B cell (primary cell): ENCODE results near the gene RAD51B.

Experiments
- EZH2 ChIP-seq: IDR thresholded peaks from 2 replicates; pipeline ENCODE4 v1.6.1; 2012; ENCODE audit warnings: borderline replicate concordance, low read depth, mild to moderate bottlenecking, moderate library complexity, low read length; ENCODE audit not compliant: insufficient read depth, poor library complexity, severe bottlenecking
- TF ChIP-seq, protein P1 (sequence below): fragments of 200-600 bp; IDR thresholded peaks from one replicate; pipeline ENCODE4 v1.8.0; 2022; ENCODE audit warnings: antibody characterized with exemption, mild to moderate bottlenecking

GRCh38 chr14:68606644-68607043 lies 787.1 kb downstream of the RAD51B start:
- TF ChIP-seq, protein P1, sequence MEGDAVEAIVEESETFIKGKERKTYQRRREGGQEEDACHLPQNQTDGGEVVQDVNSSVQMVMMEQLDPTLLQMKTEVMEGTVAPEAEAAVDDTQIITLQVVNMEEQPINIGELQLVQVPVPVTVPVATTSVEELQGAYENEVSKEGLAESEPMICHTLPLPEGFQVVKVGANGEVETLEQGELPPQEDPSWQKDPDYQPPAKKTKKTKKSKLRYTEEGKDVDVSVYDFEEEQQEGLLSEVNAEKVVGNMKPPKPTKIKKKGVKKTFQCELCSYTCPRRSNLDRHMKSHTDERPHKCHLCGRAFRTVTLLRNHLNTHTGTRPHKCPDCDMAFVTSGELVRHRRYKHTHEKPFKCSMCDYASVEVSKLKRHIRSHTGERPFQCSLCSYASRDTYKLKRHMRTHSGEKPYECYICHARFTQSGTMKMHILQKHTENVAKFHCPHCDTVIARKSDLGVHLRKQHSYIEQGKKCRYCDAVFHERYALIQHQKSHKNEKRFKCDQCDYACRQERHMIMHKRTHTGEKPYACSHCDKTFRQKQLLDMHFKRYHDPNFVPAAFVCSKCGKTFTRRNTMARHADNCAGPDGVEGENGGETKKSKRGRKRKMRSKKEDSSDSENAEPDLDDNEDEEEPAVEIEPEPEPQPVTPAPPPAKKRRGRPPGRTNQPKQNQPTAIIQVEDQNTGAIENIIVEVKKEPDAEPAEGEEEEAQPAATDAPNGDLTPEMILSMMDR = no peak
- no peak for TF ChIP-seq EZH2
